GM12892 (cell line): ENCODE data around the gene MLLT1.

Experiments used
- POLR2A ChIP-seq: IDR thresholded peaks from 2 replicates; pipeline ENCODE4 v1.6.1; 2011; ENCODE audit warnings: low read depth, low read length, control low read depth
- TAF1 ChIP-seq: IDR thresholded peaks from 2 replicates; pipeline ENCODE4 v1.6.1; 2011; ENCODE audit warnings: low read depth, mild to moderate bottlenecking, control low read depth, low read length, borderline replicate concordance

- TF ChIP-seq POLR2A (no peak), TAF1 (no peak)
These were observed 98.7 kb downstream of the MLLT1 start for GRCh38 chr19:6181119-6181518.
